GM18873 (cell line): ENCODE data around the gene ACAD10.

Source experiments
- ATAC-seq: cut with Tn5 transposase; IDR thresholded peaks from one replicate; pipeline ENCODE4 v1.9.1; 2021; ENCODE audit warnings: mild to moderate bottlenecking, moderate library complexity, moderate number of reproducible peaks; ENCODE audit not compliant: unreplicated experiment, low FRiP score

The ACAD10 gene

GRCh38 chr12:111806304-111806703, 120.5 kb downstream of the ACAD10 start:
- no peak for ATAC-seq
